ENCODE results near the gene MINAR1.

Gene MINAR1

GRCh38 chr15:79455361-79455760 lies 23.2 kb downstream of the MINAR1 start:
- no peak for TF ChIP-seq ZNF48 (tag by site-specific recombination; IDR thresholded peaks at IDR 0.05)
- TF ChIP-seq BCL11A (tag by site-specific recombination; IDR thresholded peaks at IDR 0.05; ENCODE audit: low read depth): no peak
- TF ChIP-seq MYNN (tag by site-specific recombination; IDR thresholded peaks at IDR 0.05; ENCODE audit: borderline replicate concordance): no peak
- no peak for TF ChIP-seq KLF10 (tag by site-specific recombination; IDR thresholded peaks at IDR 0.05)
- TF ChIP-seq ZNF221 (tag by site-specific recombination; IDR thresholded peaks at IDR 0.05; ENCODE audit: borderline replicate concordance): no peak
- TF ChIP-seq ZNF621 (tag by site-specific recombination; IDR thresholded peaks at IDR 0.05): no peak
- TF ChIP-seq ZNF175 (tag by site-specific recombination; IDR thresholded peaks at IDR 0.05): no peak
- no peak for TF ChIP-seq ZNF530 (tag by site-specific recombination; IDR thresholded peaks at IDR 0.05; ENCODE audit: low read depth)
- no peak for TF ChIP-seq ZNF112 (tag by site-specific recombination; IDR thresholded peaks at IDR 0.05)
- no peak for TF ChIP-seq ZSCAN5A (tag by site-specific recombination; IDR thresholded peaks at IDR 0.05)
- TF ChIP-seq GLI2 (tag by site-specific recombination; IDR thresholded peaks at IDR 0.05; ENCODE audit: borderline replicate concordance, low read depth): no peak
- TF ChIP-seq ZNF664 (tag by site-specific recombination; IDR thresholded peaks at IDR 0.05): no peak
- no peak for TF ChIP-seq ZSCAN30 (tag by site-specific recombination; IDR thresholded peaks at IDR 0.05)
- TF ChIP-seq ZNF830 (tag by site-specific recombination; IDR thresholded peaks at IDR 0.05; ENCODE audit: low read depth): no peak
- no peak for TF ChIP-seq ZNF791 (tag by site-specific recombination; IDR thresholded peaks at IDR 0.05)
- no peak for TF ChIP-seq ZNF354C (tag by site-specific recombination; IDR thresholded peaks at IDR 0.05; ENCODE audit: borderline replicate concordance, low read depth)
- TF ChIP-seq GLIS1 (tag by site-specific recombination; IDR thresholded peaks at IDR 0.05): no peak
- no peak overlapping the region for H3K27ac ChIP-seq (ENCODE audit: extremely low read depth, low read depth, low read length)
- CTCF ChIA-PET: interaction anchor here (0.8 kb wide), 1 partner anchor 18 kb away, joined by 3 read pairs; no protein-coding TSS in a partner anchor
- H3K36me3 ChIP-seq (ENCODE audit: control insufficient read depth in 2 of 2, insufficient read depth in 1 of 2, low read length in 2 of 2): no peaks in the 10 kb centered on the region
- no peaks in the 10 kb centered on the region for H3K9me3 ChIP-seq (ENCODE audit: control insufficient read depth, insufficient read depth, low read depth, low read length)
- POLR2A ChIA-PET: no interaction called here
- H3K4me3 ChIP-seq (ENCODE audit: low read depth, low read length): no peak overlapping the region
- H3K4me1 ChIP-seq (ENCODE audit: control insufficient read depth, insufficient read depth, low read length): no peaks in the 10 kb centered on the region

GRCh38 chr15:79455943-79456342 lies 23.8 kb downstream of the MINAR1 start:
- POLR2A ChIA-PET: no interaction called here

More at GRCh38 chr15:79455943-79456342, 23.8 kb downstream of the MINAR1 start:
- H3K27ac ChIP-seq (ENCODE audit: extremely low read depth, low read depth, low read length): no peak overlapping the region
- no peaks in the 10 kb centered on the region for H3K4me1 ChIP-seq (ENCODE audit: control insufficient read depth, insufficient read depth, low read length)
- TF ChIP-seq ZNF311 (tag by site-specific recombination; IDR thresholded peaks at IDR 0.05; ENCODE audit: borderline replicate concordance) (no peak), ZNF704 (tag by site-specific recombination; IDR thresholded peaks at IDR 0.05) (no peak), ZNF302 (tag by site-specific recombination; IDR thresholded peaks at IDR 0.05; ENCODE audit: low read depth) (no peak), BCL6B (tag by site-specific recombination; IDR thresholded peaks at IDR 0.05) (no peak), ZNF155 (tag by site-specific recombination; IDR thresholded peaks at IDR 0.05) (no peak), SCRT2 (tag by site-specific recombination; IDR thresholded peaks at IDR 0.05) (no peak), ZNF274 (IDR thresholded peaks at IDR 0.05; ENCODE audit: low read length) (no peak), ZNF274 (tag by site-specific recombination; IDR thresholded peaks at IDR 0.05; ENCODE audit: borderline replicate concordance) (no peak), ZNF626 (tag by site-specific recombination; IDR thresholded peaks at IDR 0.05) (no peak), ZNF174 (tag by site-specific recombination; IDR thresholded peaks at IDR 0.05) (no peak), SCRT1 (tag by site-specific recombination; IDR thresholded peaks at IDR 0.05; ENCODE audit: borderline replicate concordance) (no peak), YY2 (tag by site-specific recombination; IDR thresholded peaks at IDR 0.05) (no peak)
- H3K36me3 ChIP-seq (ENCODE audit: control insufficient read depth in 2 of 2, insufficient read depth in 1 of 2, low read length in 2 of 2): no peaks in the 10 kb centered on the region
- CTCF ChIA-PET: interaction anchor here (0.8 kb wide), 1 partner anchor 17 kb away, joined by 3 read pairs; no protein-coding TSS in a partner anchor
- no peaks in the 10 kb centered on the region for H3K9me3 ChIP-seq (ENCODE audit: control insufficient read depth, insufficient read depth, low read depth, low read length)
- no peak overlapping the region for H3K4me3 ChIP-seq (ENCODE audit: low read depth, low read length)

Measured in HEK293 (cell line).